Hepatocyte (in vitro differentiated cells): Measurements from ENCODE around the gene PLBD1. TPM values are rescaled to one million over a fixed set of nuclear protein-coding genes. Genes with fewer than 3 reads are reported as not detected.

Experiments used
- DNase-seq: peaks from one replicate; pipeline ENCODE4 v3.0.0-alpha.2; 2016; ENCODE audit warnings: low spot score
- H2AFZ ChIP-seq: fragments of 200-600 bp; sonication (generic); 2 replicates; pipeline ENCODE4 v1.6.0; 2016; ENCODE audit warnings: antibody characterized with exemption, mild to moderate bottlenecking
- H3K27ac ChIP-seq: fragments of 200-600 bp; sonication (generic); 2 replicates; pipeline ENCODE4 v1.5.1; 2016; ENCODE audit warnings: mild to moderate bottlenecking
- H3K27me3 ChIP-seq: fragments of 200-600 bp; sonication (generic); 2 replicates; pipeline ENCODE4 v1.6.1; 2016
- H3K36me3 ChIP-seq: fragments of 200-600 bp; sonication (generic); replicated peaks from 2 replicates; pipeline ENCODE4 v1.5.1; 2016; ENCODE audit warnings: low read depth; ENCODE audit not compliant: insufficient read depth
- H3K4me1 ChIP-seq: fragments of 200-600 bp; sonication (generic); 2 replicates; pipeline ENCODE4 v1.5.1; 2016; ENCODE audit warnings: mild to moderate bottlenecking, moderate library complexity; ENCODE audit not compliant: insufficient read depth
- H3K4me2 ChIP-seq: fragments of 200-600 bp; sonication (generic); 2 replicates; pipeline ENCODE4 v1.6.0; 2016
- H3K4me3 ChIP-seq: fragments of 200-600 bp; sonication (generic); 2 replicates; pipeline ENCODE4 v1.5.1; 2016; ENCODE audit warnings: mild to moderate bottlenecking
- H3K79me2 ChIP-seq: fragments of 200-600 bp; sonication (generic); 2 replicates; pipeline ENCODE4 v1.6.0; 2017; ENCODE audit warnings: mild to moderate bottlenecking
- H3K9me2 ChIP-seq: fragments of 200-600 bp; sonication (generic); replicated peaks from 2 replicates; pipeline ENCODE4 v1.6.0; 2017; ENCODE audit warnings: mild to moderate bottlenecking; ENCODE audit not compliant: insufficient read depth
- H3K9me3 ChIP-seq: fragments of 200-600 bp; sonication (generic); 2 replicates; pipeline ENCODE4 v1.5.1; 2016; ENCODE audit warnings: low read depth, mild to moderate bottlenecking
- H4K20me1 ChIP-seq: fragments of 200-600 bp; sonication (generic); 2 replicates; pipeline ENCODE4 v1.6.0; 2016; ENCODE audit warnings: mild to moderate bottlenecking; ENCODE audit not compliant: insufficient read depth, poor library complexity, severe bottlenecking
- EZH2 ChIP-seq: fragments of 200-600 bp; sonication (generic); IDR thresholded peaks from 2 replicates; pipeline ENCODE4 v1.6.1; 2016; ENCODE audit warnings: antibody characterized with exemption, mild to moderate bottlenecking, borderline replicate concordance
- EZH2phosphoT487 ChIP-seq: fragments of 200-600 bp; sonication (generic); IDR thresholded peaks from one replicate; pipeline ENCODE4 v1.6.1; 2018; ENCODE audit warnings: antibody characterized with exemption, mild to moderate bottlenecking, low read depth, moderate library complexity; ENCODE audit not compliant: unreplicated experiment, severe bottlenecking
- WGBS: methylation state at CpG from one replicate; pipeline ENCODE4 v1.1.6; 2016; ENCODE audit warnings: low lambda C conversion rate; ENCODE audit errors: missing lambda C conversion rate; 5-methylcytosine and 5-hydroxymethylcytosine counted together
- polyA plus RNA-seq: library from polyadenylated mRNA; unstranded; fragments of >200 nt; fragmentation: Nextera tagmentation; extraction: Ambion mirVana; gene quantifications from 2 replicates; pipeline ENCODE4 v1.2.1, GENCODE V29; 2016
- total RNA-seq: library from RNA; depleted of rRNA; stranded (reverse); fragments of >200 nt; gene quantifications from 2 replicates; pipeline ENCODE4 v1.2.3, GENCODE V29; 2014
- TF ChIP-seq, protein P1 (sequence below): fragments of 200-600 bp; sonication (generic); IDR thresholded peaks from 2 replicates; pipeline ENCODE4 v1.5.1; 2016; ENCODE audit warnings: antibody characterized with exemption, mild to moderate bottlenecking; ENCODE audit not compliant: poor library complexity

Gene PLBD1
- total and polyA plus RNA-seq, 2 experiments from 2014 or later: 18.6 to 19.1 TPM

DNA sequence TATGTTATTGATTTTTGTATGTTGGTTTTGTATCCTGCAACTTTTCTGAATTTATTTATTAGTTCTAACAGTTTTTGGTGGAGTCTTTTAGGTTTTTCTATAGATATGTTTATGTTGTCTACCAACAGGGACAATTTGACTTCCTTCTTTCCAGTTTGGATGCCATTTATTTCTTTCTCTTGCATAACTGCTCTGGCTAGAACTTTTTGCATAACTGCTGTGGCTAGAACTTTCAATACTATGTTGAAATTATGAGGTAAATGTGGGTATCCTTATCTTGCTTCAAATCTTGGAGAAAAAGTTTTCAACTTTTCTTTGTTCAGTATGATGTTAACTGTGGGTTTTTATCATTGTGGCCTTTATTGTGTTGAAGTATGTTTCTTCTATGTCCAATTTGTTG lies 39.9 kb upstream of the PLBD1 start:
- H3K4me1 ChIP-seq: no peaks in the 10 kb centered on the region
- no peak overlapping the region for H3K4me3 ChIP-seq
- no peaks in the 10 kb centered on the region for H3K9me2 ChIP-seq
- TF ChIP-seq, protein P1, sequence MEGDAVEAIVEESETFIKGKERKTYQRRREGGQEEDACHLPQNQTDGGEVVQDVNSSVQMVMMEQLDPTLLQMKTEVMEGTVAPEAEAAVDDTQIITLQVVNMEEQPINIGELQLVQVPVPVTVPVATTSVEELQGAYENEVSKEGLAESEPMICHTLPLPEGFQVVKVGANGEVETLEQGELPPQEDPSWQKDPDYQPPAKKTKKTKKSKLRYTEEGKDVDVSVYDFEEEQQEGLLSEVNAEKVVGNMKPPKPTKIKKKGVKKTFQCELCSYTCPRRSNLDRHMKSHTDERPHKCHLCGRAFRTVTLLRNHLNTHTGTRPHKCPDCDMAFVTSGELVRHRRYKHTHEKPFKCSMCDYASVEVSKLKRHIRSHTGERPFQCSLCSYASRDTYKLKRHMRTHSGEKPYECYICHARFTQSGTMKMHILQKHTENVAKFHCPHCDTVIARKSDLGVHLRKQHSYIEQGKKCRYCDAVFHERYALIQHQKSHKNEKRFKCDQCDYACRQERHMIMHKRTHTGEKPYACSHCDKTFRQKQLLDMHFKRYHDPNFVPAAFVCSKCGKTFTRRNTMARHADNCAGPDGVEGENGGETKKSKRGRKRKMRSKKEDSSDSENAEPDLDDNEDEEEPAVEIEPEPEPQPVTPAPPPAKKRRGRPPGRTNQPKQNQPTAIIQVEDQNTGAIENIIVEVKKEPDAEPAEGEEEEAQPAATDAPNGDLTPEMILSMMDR: no peak
- TF ChIP-seq EZH2: no peak
- TF ChIP-seq EZH2phosphoT487: no peak
- H3K79me2 ChIP-seq: no peaks in the 10 kb centered on the region
- no peak for DNase-seq
- H3K4me2 ChIP-seq: no peak overlapping the region
- no peaks in the 10 kb centered on the region for H4K20me1 ChIP-seq
- H2AFZ ChIP-seq: no peak overlapping the region
- H3K27ac ChIP-seq: no peak overlapping the region
- peaks cover 20% of the 10 kb centered on the region for H3K9me3 ChIP-seq
- H3K27me3 ChIP-seq: no peaks in the 10 kb centered on the region
- H3K36me3 ChIP-seq: no peaks in the 10 kb centered on the region

DNA sequence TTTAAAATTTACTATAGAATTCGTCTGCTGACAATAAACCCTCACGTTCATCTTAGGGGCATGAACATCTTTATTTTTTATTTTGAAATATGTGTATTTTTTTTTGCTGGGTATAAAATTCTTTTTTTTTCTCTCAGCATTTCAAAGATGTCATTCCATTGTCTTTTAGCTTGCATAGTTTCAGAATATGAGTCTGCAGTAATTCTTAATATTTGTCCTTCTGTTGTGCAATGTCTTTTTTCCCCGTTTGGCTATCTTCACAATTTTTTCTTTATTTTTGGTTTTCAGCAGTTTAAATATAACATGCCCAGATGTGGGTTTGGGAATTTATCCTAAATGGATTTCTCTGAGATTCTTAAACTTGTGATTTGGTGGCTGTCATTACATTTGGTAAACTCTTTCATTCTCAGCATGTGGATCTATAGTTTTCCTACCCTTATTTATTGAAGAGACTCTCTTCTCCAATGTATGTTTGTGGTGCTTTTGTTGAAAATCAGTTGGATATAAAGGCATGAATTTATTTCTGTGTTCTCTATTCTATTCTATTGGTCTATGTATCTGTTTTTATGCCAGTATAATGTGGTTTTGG lies 37.8 kb upstream of the PLBD1 start:
- no peak for DNase-seq
- H2AFZ ChIP-seq: no peak overlapping the region
- H3K79me2 ChIP-seq: no peaks in the 10 kb centered on the region
- TF ChIP-seq, protein P1: no peak
- TF ChIP-seq EZH2: no peak
- TF ChIP-seq EZH2phosphoT487: no peak
- H3K9me2 ChIP-seq: no peaks in the 10 kb centered on the region
- H3K27ac ChIP-seq: no peak overlapping the region
- no peak overlapping the region for H3K4me3 ChIP-seq
- no peaks in the 10 kb centered on the region for H3K27me3 ChIP-seq
- H3K4me1 ChIP-seq: no peaks in the 10 kb centered on the region
- 81% methylated on average over 3 of the region's 3 CpGs for WGBS
- no peaks in the 10 kb centered on the region for H3K36me3 ChIP-seq
- H4K20me1 ChIP-seq: no peaks in the 10 kb centered on the region
- H3K4me2 ChIP-seq: no peak overlapping the region
- peaks cover 14% of the 10 kb centered on the region for H3K9me3 ChIP-seq

DNA sequence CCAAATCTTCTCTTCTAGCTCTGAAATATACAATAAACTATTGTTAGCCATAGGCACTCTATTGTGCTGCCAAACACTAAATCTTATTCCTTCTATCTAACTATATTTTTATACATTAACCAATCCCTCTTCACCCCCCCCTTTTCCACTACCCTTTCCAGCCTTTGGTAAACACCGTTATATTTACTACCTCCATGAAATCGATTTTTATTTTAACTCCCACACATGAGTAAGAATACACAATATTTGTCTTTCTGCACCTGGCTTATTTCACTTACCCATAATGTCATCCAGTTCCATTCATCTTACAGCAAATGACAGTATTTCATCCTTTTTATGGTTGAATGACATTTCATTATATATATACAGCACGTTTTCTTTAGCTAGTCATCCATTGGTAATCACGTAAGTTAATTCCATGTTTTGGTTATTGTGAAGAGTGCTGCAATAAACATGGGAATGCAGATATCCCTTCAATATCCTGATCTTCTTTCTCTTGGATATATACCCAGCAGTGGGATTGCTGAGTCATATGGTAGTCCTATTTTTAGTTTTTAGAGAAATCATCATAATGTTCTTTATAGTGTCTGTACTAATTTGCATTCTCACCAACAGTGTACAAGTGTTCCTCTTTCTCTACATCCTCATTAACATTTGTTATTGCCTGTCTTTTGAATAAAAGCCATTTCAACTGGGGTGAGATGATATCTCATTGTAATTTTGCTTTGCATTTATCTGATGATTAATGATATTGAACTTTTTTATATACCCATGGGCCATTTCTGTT lies 34.2 kb upstream of the PLBD1 start:
- Histone ChIP-seq H4K20me1 (no peaks in the 10 kb centered on the region), H3K4me2 (no peak overlapping the region), H3K79me2 (no peaks in the 10 kb centered on the region), H3K27me3 (no peaks in the 10 kb centered on the region), H3K36me3 (no peaks in the 10 kb centered on the region), H3K4me1 (no peaks in the 10 kb centered on the region), H3K27ac (no peak overlapping the region), H3K9me3 (peaks cover 14% of the 10 kb centered on the region), H3K9me2 (no peaks in the 10 kb centered on the region), H3K4me3 (no peak overlapping the region), H2AFZ (no peak overlapping the region)
- TF ChIP-seq EZH2: no peak
- TF ChIP-seq EZH2phosphoT487: no peak
- TF ChIP-seq, protein P1: no peak
- WGBS: 79% methylated on average over 4 of the region's 4 CpGs
- DNase-seq: no peak
